ENCODE data around the gene ZBTB7C. TPM values are rescaled to one million over a fixed set of nuclear protein-coding genes. Genes with fewer than 3 reads are reported as not detected.

The ZBTB7C gene
- total RNA-seq, 1 experiment from 2014 or later, result 0.33 TPM

DNA sequence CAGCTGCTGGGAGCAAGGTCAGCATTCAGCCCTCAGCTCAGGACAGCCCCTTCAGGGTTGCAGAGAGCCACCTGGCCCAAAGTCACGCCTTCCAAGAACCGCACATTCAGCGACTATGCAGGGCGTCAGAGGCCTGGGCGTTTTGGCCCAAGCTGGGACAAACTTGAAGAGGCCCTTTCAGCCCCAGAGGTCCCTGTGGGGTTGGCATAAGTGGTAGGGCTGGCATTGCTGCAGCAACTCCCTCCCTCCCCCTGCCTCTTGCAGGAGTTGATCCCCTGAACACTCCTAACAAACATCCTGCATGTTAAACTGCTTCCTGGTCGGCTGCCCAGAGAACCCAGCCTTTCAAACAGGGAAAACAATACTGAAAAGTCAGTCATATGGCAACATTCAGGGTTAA lies 285.9 kb downstream of the ZBTB7C start:
- Histone ChIP-seq H2BK20ac (ENCODE audit: low read depth, low read length, poor library complexity, severe bottlenecking) (no peak overlapping the region), H3K56ac (ENCODE audit: insufficient read length, low read depth, low read length) (no peak overlapping the region), H3K79me2 (ENCODE audit: insufficient read depth, low read length) (no peaks in the 10 kb centered on the region), H4K20me1 (ENCODE audit: control insufficient read depth, insufficient read depth, insufficient read length) (no peaks in the 10 kb centered on the region), H3T11ph (ENCODE audit: low read length) (no peak overlapping the region), H3K9ac (ENCODE audit: extremely low read depth, insufficient read length, low read length) (no peak overlapping the region), H2AFZ (ENCODE audit: low read length) (no peak overlapping the region), H3K9me3 (ENCODE audit: control insufficient read depth, low read depth, low read length) (no peaks in the 10 kb centered on the region), H3K4me1 (ENCODE audit: insufficient read depth, low read length) (0 out of 2 replicates have a peak, but pooled peaks cover 4% of the 10 kb centered on the region), H2BK5ac (ENCODE audit: insufficient read length, low read length) (no peak overlapping the region), H4K91ac (ENCODE audit: insufficient read length, low read depth, low read length) (no peak overlapping the region), H3K4me2 (ENCODE audit: insufficient read depth, insufficient read length, low read length) (no peak overlapping the region), H2AK5ac (ENCODE audit: insufficient read length, low read length) (no peak overlapping the region), H2BK15ac (ENCODE audit: low read depth, low read length) (no peak overlapping the region), H3K14ac (ENCODE audit: insufficient read depth, low read length) (no peak overlapping the region), H3K18ac (ENCODE audit: insufficient read length, low read depth, low read length) (no peak overlapping the region), H2BK120ac (ENCODE audit: low read depth, low read length, poor library complexity, severe bottlenecking) (no peak overlapping the region), H3K23ac (ENCODE audit: insufficient read length, low read depth, low read length) (no peak overlapping the region), H3K27me3 (ENCODE audit: insufficient read depth, low read length) (no peaks in the 10 kb centered on the region), H4K8ac (replicated peaks; ENCODE audit: insufficient read length, low read depth, low read length) (no peak overlapping the region), H3K23me2 (ENCODE audit: insufficient read length, low read depth, low read length, poor library complexity, severe bottlenecking) (no peaks in the 10 kb centered on the region), H2BK12ac (ENCODE audit: insufficient read length, low read depth, low read length) (no peak overlapping the region), H3K79me1 (ENCODE audit: insufficient read depth, low read depth, low read length, poor library complexity, severe bottlenecking) (no peaks in the 10 kb centered on the region), H3K27ac (ENCODE audit: insufficient read length, low read depth, low read length) (no peak overlapping the region), H3K4ac (ENCODE audit: low read depth, low read length) (no peak overlapping the region), H4K5ac (ENCODE audit: insufficient read length, low read depth, low read length) (no peak overlapping the region)
- no peak for TF ChIP-seq CTCF (conservative IDR thresholded peaks at IDR 0.05)
- WGBS (ENCODE audit: extremely low coverage, insufficient read length, low lambda C conversion rate), result no CpG with 5 or more reads among the region's 6 CpGs
- no peaks in the 10 kb centered on the region for H3K9me3 Mint-ChIP-seq
- peaks cover 9% of the 10 kb centered on the region for H3K27me3 Mint-ChIP-seq (ENCODE audit: low read depth)
- H3K36me3 Mint-ChIP-seq (ENCODE audit: insufficient read depth in 1 of 3, low read depth in 3 of 3), result no peaks in the 10 kb centered on the region
- no peak overlapping the region for H3K27ac Mint-ChIP-seq
- no peak for DNase-seq
- peaks cover 14 to 37% of the 10 kb centered on the region in 2 experiments for H3K4me1 Mint-ChIP-seq
- no peak overlapping the region for H3K4me3 Mint-ChIP-seq

All from H9 (cell line).